NK-92 (cell line): ENCODE measurements around the gene KIAA0513.
A peak's percentile ranks its signal among the peaks of the same experiment; 100 is the strongest.

ENCODE experiments used
- DNase-seq: peaks from one replicate; lab custom pipeline; 2025; ENCODE audit not compliant: unreplicated experiment; lab: John Stamatoyannopoulos, UW

KIAA0513 gene, protein sequence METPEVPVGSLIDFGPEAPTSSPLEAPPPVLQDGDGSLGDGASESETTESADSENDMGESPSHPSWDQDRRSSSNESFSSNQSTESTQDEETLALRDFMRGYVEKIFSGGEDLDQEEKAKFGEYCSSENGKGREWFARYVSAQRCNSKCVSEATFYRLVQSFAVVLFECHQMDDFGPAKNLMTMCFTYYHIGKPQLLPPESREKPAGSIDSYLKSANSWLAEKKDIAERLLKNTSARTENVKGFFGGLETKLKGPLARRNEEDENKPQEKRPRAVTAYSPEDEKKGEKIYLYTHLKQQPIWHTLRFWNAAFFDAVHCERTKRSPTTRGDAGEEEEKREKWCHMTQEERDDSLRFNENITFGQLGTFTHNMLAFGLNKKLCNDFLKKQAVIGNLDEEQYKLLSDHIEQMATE

DNA sequence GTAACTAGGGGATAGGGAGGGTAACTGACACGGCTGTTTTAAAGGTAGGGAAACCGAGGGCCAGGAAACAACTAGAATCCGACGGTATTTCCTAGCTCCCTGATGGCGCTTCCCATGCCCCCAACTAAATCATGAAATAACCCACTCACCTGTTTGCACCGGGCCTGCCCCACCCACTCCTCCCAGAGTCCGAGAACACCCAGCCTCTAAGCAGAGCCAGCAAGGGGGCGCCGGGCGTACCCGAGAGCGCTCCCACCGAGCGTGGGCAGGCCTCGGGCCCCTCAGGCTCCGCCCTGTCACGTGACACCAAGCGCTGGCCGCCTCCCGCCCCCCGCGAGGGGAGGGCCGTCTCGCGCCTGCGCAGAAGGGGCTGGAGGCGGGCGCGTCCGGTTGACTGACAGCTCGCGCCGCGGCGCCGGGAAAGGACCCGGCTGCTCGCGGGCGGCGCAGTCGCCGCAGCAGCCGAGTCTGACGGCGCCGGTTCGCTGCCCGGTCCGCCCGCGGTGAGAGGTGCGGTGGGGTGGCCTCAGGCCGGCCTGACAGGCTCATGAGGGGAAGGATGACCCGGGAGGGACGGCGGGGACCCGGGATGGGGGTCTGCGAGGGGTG lies at the start of gene KIAA0513:
Gene KIAA0513 (plus strand): TSS at position 447 of the 609 bp plus-strand sequence. CDS start 39,277 bp downstream, outside the sequence.
- DNase-seq: peak; percentile 65

DNA sequence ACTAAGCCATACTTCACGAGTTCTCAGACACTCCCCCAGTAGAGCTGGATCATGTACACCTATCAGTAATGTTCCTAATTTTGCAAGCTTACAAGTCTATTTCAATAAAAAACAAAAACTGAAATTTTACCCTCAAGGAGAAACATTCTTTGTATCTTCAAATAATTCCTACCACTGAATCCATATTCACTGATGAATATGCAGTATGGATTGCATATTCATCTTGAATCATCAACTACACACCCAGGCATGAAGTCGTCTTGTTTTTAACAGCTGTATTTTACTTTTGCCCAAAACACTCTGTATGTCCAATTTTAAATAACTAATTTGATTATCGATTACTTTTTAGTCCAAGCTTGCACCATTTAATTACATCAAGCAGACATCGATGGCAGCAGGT lies 48.1 kb upstream of the KIAA0513 start:
- no peak for DNase-seq

- DNase-seq: no peak
Measured at GRCh38 chr16:84982434-84982833, 45.2 kb upstream of the KIAA0513 start.

DNA sequence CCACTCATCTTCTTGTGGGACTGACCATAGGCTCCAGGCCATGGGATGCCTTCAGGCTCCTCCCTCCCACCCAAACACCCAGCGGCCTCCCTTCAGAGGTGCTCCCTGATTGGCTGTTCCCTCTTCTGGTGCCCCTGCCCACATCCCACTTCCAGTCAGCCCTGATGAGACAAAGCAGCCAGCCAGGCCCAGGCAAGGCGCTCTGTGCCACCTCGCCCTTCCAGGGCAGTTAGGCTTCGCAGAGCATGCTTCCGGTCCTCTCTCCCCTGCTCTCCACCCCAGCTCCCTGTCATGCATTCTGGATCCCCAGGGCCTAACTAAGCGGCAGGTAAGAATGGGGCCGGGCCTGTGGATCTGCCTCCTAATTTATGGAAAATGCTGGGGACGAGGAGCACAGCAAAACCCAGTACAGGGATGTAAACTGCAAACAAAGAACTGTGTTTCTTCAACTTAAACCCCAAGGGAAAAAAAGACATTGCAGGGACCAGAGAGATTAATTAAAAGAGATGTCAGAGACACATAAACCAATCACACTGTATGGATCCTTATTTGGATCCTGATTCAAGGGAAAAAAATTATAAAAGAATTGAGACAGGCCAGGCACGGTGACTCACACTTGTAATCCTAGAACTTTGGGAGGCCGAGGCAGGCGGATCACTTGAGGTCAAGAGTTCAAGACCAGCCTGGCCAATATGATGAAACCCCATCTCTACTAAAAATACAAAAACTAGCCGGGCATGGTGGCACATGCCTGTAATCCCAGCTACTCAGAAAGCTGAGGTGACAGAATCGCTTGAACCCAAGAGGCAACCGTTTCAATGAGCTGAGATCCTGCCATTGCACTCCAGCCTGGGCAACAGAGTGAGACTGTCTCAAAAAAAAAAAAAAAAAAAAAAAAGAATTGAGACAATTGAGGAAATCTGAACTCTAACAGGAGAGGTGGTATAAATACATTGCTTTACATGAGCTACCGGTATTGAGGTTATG lies 42.2 kb upstream of the KIAA0513 start:
- DNase-seq: no peak

GRCh38 chr16:84986102-84986501 lies 41.5 kb upstream of the KIAA0513 start:
- no peak for DNase-seq

GRCh38 chr16:84986879-84987278 lies 40.7 kb upstream of the KIAA0513 start:
- no peak for DNase-seq

DNA sequence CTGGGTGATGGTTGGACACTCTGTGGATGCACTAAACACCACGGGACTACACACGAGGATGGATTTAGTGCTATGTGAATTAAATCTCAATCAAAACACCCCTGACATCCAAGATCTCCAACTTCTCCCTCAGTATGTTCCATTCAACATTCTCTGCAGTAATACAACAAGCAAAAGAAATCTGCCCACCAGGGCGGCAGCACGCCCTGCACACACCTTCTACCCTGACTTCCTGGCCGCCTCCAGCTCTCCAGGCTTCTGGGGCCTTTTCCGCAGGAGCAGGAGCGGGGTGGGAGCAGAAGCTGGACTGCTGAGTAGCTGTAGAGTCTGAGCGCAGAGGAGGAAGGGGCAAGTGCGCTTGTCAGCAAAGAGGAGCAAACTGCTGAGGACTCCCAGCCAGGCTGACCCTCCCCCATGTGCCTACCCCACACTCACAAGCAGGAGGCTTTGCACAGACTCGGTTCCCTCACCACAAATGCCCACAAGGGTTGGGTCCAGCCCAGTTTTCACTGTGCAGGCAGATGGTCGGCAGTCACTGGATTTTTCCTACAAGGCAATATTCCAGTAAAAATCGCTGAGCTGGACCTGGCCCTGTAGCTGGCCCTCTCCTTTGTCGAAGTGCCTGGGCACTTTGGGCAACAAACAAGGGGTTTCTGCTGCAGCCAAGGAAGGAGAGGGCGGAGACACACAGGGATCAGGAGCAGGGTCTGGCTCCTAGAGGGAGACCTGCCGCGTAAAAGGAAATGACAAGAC lies 39.1 kb upstream of the KIAA0513 start:
- no peak for DNase-seq

DNA sequence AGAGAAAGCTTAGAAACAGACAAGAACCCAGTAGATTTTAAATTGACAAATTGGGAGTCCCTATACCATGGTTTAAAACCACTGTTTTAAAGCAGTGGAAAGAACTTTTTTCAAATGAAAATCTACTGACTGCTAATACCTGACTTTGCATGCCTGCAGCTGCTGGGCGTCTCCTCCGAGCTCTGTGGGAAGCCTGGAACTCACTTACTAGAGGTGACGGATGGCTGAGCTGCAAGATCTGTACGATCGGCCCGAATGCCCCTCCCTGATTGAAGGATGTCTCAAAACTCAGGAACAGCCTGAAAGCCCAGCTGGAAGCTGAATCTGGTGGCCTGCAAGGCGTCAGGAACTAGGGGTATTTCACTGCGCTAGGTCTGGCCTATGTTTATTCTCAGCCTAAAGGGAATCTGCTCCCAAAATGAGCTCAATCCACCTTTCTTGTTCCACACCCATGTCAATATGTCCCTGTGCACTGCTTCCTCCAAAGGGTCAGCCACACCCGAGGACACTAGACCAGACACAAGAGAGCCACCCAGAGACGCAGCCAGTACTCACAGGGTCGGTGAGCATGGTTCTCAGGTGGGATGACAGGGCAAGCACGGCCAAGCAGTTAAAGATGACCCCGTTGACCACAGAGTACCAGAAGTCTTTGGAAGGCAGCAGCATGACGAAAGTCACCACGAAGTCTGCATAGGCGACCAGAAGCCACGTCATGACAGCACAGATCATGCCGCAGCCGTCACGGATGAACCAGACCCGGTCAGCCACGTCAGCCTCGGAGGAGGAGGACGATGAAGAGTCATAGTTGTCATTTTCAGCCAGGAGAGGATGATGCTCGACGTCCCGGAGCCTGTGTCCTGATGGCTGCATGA lies 37.6 kb upstream of the KIAA0513 start:
- DNase-seq: no peak

DNA sequence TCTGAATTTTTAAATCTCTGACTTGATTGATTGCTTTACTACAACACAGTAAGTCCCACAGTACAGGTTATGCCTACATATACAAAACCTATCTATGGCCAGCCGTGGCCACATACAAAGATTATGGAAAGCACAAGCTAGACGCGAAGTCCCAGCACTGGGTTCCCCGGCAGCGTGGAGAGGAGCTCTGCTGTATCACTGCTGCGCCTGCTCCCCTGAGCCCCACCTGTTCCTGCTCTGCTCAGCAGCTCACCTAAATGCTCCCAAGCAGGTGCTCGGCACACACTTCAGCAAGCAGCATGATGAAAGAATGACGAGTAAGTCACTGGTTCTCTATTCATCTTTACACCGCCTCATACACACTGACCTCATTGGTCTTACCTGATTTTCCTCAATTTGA lies 36.8 kb upstream of the KIAA0513 start:
- no peak for DNase-seq

GRCh38 chr16:84992717-84993075 lies 34.9 kb upstream of the KIAA0513 start:
- no peak for DNase-seq

DNA sequence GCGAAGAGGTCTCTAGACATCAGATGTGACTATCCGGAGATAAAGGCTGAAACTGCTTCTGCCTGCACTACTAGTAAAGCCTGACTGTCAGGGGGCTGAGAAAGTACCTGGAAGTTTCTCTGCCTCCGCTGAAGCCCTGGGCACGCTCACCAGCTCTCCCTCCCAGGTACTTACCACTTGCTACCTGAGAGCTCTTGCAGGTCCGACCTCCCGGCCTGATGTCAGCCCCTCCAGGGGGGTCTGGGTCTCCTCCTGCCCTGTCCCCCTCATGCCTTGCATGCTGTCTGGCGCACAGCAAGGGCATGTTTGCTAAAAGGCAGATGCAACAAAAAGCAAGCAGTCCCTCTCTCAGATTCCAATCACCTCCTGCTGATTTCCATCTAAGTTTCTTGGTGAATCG lies 33.7 kb upstream of the KIAA0513 start:
- DNase-seq: no peak

GRCh38 chr16:84995663-84996062 lies 31.9 kb upstream of the KIAA0513 start:
- DNase-seq: no peak

GRCh38 chr16:84996365-84996764 lies 31.2 kb upstream of the KIAA0513 start:
- no peak for DNase-seq

DNA sequence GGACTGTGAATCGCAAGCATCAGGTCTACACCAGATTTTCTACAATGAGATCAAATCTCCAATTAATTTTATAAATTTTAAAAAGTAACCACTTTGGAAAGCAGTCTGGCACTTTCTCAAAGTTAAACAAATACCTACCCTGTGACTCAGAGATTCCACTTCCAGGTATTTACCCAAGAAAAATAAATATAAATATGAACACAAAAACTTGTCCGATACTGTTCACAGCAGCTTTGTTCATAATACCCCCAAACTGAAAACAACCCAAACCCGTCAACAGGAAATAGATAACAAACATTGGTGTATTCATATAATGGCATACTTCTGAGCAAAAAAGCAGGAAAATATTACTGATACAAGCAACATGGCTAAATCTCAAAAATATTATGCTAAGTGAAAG lies 28.4 kb upstream of the KIAA0513 start:
- DNase-seq: no peak

DNA sequence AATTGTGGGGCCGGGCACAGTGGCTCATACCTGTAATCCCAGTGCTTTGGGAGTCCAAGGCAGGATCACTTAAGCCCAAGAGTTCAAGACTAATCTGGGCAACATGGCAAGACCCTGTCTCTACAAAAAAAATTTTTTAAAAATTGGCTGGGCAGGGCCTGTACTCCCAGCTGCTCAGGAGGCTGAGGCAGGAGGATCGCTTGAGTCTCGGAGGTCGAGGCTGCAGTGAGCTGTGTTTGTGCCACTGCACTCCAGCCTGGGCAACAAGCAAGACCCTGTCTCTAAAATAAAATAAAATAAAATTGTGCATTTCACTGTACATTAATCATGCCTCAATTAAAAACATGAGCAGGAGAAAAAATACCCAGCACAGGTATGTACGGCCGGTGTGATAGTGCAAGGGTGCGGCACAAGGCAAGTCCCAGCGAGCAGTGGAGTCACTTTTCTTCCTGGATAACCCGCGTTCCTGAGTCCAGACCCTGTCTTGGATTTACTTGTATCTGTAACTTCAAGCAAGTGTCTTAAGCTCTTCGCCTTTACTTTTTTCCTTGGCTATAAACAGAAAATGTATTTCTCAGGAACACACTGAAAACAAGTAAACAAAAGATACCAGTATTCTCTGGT lies 27.6 kb upstream of the KIAA0513 start:
- no peak for DNase-seq

- no peak for DNase-seq
Measured at GRCh38 chr16:85002099-85002541, 25.5 kb upstream of the KIAA0513 start.

GRCh38 chr16:85002608-85003007 lies 25.0 kb upstream of the KIAA0513 start:
- DNase-seq: no peak

- no peak for DNase-seq
Measured at GRCh38 chr16:85003076-85003475, 24.5 kb upstream of the KIAA0513 start.
